ENCODE results near the gene ZNF8. TPM values are rescaled to one million over a fixed set of nuclear protein-coding genes. Genes with fewer than 3 reads are reported as not detected.

ZNF8 gene
- total RNA-seq, 2 experiments from 2014 or later: 7.1 to 7.8 TPM

- Histone ChIP-seq H2AFZ (ENCODE audit: low read length) (no peak overlapping the region), H3K27ac (ENCODE audit: low read depth, low read length, poor library complexity, severe bottlenecking) (no peak overlapping the region), H3K4me3 (ENCODE audit: low read depth, low read length, poor library complexity, severe bottlenecking) (no peak overlapping the region), H4K20me1 (ENCODE audit: insufficient read depth, low read length) (no peaks in the 10 kb centered on the region), H3K9me3 (ENCODE audit: low read length) (no peaks in the 10 kb centered on the region), H3K4me2 (ENCODE audit: low read length) (no peak overlapping the region), H3K4me1 (ENCODE audit: insufficient read depth, low read length, poor library complexity, severe bottlenecking) (no peaks in the 10 kb centered on the region), H3K79me2 (ENCODE audit: insufficient read depth, low read depth, low read length) (no peaks in the 10 kb centered on the region), H3K36me3 (ENCODE audit: insufficient read depth, low read length) (peaks cover 15% of the 10 kb centered on the region; the same call in 1 of the 2 replicates), H3K9me2 (ENCODE audit: insufficient read depth, low read length) (no peaks in the 10 kb centered on the region)
- no peak for TF ChIP-seq EZH2phosphoT487 (IDR thresholded peaks at IDR 0.05; ENCODE audit: borderline replicate concordance, low read depth, low read length)
- TF ChIP-seq, protein P1, sequence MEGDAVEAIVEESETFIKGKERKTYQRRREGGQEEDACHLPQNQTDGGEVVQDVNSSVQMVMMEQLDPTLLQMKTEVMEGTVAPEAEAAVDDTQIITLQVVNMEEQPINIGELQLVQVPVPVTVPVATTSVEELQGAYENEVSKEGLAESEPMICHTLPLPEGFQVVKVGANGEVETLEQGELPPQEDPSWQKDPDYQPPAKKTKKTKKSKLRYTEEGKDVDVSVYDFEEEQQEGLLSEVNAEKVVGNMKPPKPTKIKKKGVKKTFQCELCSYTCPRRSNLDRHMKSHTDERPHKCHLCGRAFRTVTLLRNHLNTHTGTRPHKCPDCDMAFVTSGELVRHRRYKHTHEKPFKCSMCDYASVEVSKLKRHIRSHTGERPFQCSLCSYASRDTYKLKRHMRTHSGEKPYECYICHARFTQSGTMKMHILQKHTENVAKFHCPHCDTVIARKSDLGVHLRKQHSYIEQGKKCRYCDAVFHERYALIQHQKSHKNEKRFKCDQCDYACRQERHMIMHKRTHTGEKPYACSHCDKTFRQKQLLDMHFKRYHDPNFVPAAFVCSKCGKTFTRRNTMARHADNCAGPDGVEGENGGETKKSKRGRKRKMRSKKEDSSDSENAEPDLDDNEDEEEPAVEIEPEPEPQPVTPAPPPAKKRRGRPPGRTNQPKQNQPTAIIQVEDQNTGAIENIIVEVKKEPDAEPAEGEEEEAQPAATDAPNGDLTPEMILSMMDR (conservative IDR thresholded peaks at IDR 0.05; ENCODE audit: low read length): no peak
- intact Hi-C loops (cut with micrococcal nuclease; ENCODE audit: unreplicated experiment): no loop called here
- BruUV-seq (replicated peaks): no TSS peak
- ChIA-PET CTCF (ENCODE audit: unreplicated experiment) (no interaction called here), POLR2A (no interaction called here)
- no peak for DNase-seq (ENCODE audit: low spot score)
These were observed 56.9 kb downstream of the ZNF8 start for GRCh38 chr19:58335630-58336029.

DNA sequence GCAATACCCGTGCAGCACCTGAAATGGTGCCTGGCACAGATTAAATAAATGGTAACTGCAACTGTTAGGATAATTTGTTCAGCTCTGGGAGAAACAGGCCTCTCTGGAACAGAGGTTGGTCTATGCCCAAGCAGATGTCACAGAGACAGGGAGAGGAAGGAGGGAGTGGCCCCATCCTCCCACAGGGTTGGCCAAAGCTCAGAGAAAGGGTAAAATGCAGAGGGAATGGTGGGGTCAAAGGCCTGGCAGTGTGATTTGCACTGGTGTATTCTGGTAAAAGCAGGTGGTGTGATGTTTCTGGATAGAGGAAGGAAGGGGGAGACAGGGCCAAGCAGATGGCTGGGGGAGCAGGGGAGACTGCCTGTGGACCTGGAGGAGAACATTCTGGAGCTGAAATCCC lies 57.5 kb downstream of the ZNF8 start:
- no TSS peak for BruUV-seq (replicated peaks)
- no peak overlapping the region for H3K4me3 ChIP-seq (ENCODE audit: low read depth, low read length, poor library complexity, severe bottlenecking)
- intact Hi-C loops (cut with micrococcal nuclease; ENCODE audit: unreplicated experiment): no loop called here
- TF ChIP-seq, protein P1 (conservative IDR thresholded peaks at IDR 0.05; ENCODE audit: low read length): no peak
- no peak for TF ChIP-seq EZH2phosphoT487 (IDR thresholded peaks at IDR 0.05; ENCODE audit: borderline replicate concordance, low read depth, low read length)
- POLR2A ChIA-PET: no interaction called here
- no peak overlapping the region for H3K4me2 ChIP-seq (ENCODE audit: low read length)
- H3K36me3 ChIP-seq (ENCODE audit: insufficient read depth, low read length): peaks cover 15% of the 10 kb centered on the region; the same call in 1 of the 2 replicates
- no peak for DNase-seq (ENCODE audit: low spot score)
- H3K27ac ChIP-seq (ENCODE audit: low read depth, low read length, poor library complexity, severe bottlenecking): no peak overlapping the region
- no peaks in the 10 kb centered on the region for H3K4me1 ChIP-seq (ENCODE audit: insufficient read depth, low read length, poor library complexity, severe bottlenecking)
- no peaks in the 10 kb centered on the region for H4K20me1 ChIP-seq (ENCODE audit: insufficient read depth, low read length)
- H3K9me3 ChIP-seq (ENCODE audit: low read length): no peaks in the 10 kb centered on the region
- no peaks in the 10 kb centered on the region for H3K9me2 ChIP-seq (ENCODE audit: insufficient read depth, low read length)
- CTCF ChIA-PET (ENCODE audit: unreplicated experiment): no interaction called here
- no peaks in the 10 kb centered on the region for H3K79me2 ChIP-seq (ENCODE audit: insufficient read depth, low read depth, low read length)
- no peak overlapping the region for H2AFZ ChIP-seq (ENCODE audit: low read length)

GRCh38 chr19:58336820-58337219 lies 58.1 kb downstream of the ZNF8 start:
- Histone ChIP-seq H3K36me3 (ENCODE audit: insufficient read depth, low read length) (peaks cover 15% of the 10 kb centered on the region; the same call in 1 of the 2 replicates), H3K9me3 (ENCODE audit: low read length) (no peaks in the 10 kb centered on the region), H3K4me1 (ENCODE audit: insufficient read depth, low read length, poor library complexity, severe bottlenecking) (no peaks in the 10 kb centered on the region), H3K4me2 (ENCODE audit: low read length) (no peak overlapping the region), H2AFZ (ENCODE audit: low read length) (no peak overlapping the region), H3K4me3 (ENCODE audit: low read depth, low read length, poor library complexity, severe bottlenecking) (no peak overlapping the region), H3K27ac (ENCODE audit: low read depth, low read length, poor library complexity, severe bottlenecking) (no peak overlapping the region), H3K9me2 (ENCODE audit: insufficient read depth, low read length) (no peaks in the 10 kb centered on the region), H4K20me1 (ENCODE audit: insufficient read depth, low read length) (no peaks in the 10 kb centered on the region), H3K79me2 (ENCODE audit: insufficient read depth, low read depth, low read length) (no peaks in the 10 kb centered on the region)
- DNase-seq (ENCODE audit: low spot score): no peak
- ChIA-PET CTCF (ENCODE audit: unreplicated experiment) (no interaction called here), POLR2A (no interaction called here)
- no TSS peak for BruUV-seq (replicated peaks)
- intact Hi-C loops (cut with micrococcal nuclease; ENCODE audit: unreplicated experiment): no loop called here
- TF ChIP-seq, protein P1 (conservative IDR thresholded peaks at IDR 0.05; ENCODE audit: low read length): no peak
